Endothelial cell of umbilical vein (primary cell): ENCODE data around the gene HOXB7. TPM values are rescaled to one million over a fixed set of nuclear protein-coding genes. Genes with fewer than 3 reads are reported as not detected.

Experiments used
- BruUV-seq: library from RNA; stranded (reverse); fragments of 400-500 nt; replicated peaks from 2 replicates; lab custom pipeline; 2021; lab: Mats Ljungman, UMichigan
- CTCF ChIA-PET: fragments of 300-600, 350-600 bp; sonication (Branson Sonifier 250); formaldehyde crosslinking; loops from one replicate; lab custom pipeline; 2021; ENCODE audit warnings: antibody characterized with exemption, inconsistent platforms; lab: Charles Lee
- POLR2A ChIA-PET: fragments of 300-600, 350-600 bp; sonication (Branson Sonifier 250); formaldehyde crosslinking; loops from one replicate; lab custom pipeline; 2021; ENCODE audit warnings: antibody characterized with exemption, inconsistent platforms; lab: Charles Lee
- DNase-seq: peaks from one replicate; pipeline ENCODE4 v3.0.0-alpha.2; 2011; ENCODE audit warnings: low read depth, low spot score
- FAIRE-seq: peaks from 2 replicates; lab custom pipeline; 2011; peaks lifted over from hg19 to GRCh38; lab: Jason Lieb, UNC
- H2AFZ ChIP-seq: 2 replicates; pipeline ENCODE4 v1.6.0; 2012; ENCODE audit warnings: low read depth, low read length, control low read depth, inconsistent platforms
- H3K27ac ChIP-seq: 2 replicates; pipeline ENCODE4 v1.5.1; 2011; ENCODE audit warnings: low read depth, mild to moderate bottlenecking, control low read depth, low read length, moderate library complexity; ENCODE audit not compliant: insufficient read depth
- H3K27me3 ChIP-seq, 2 experiments: 2 replicates each; pipeline versions ENCODE4 v1.6.0 to v1.6.1; 2011; ENCODE audit warnings: low read length in 2 of 2, mixed read lengths in 1 of 2; ENCODE audit not compliant: control insufficient read depth in 2 of 2, insufficient read depth in 2 of 2
- H3K36me3 ChIP-seq, 2 experiments: 2 replicates in 1 of 2; 3 replicates in 1 of 2; pipeline ENCODE4 v1.5.1; 2011; ENCODE audit warnings: low read length in 2 of 2, mild to moderate bottlenecking in 1 of 2, moderate library complexity in 1 of 2; ENCODE audit not compliant: control insufficient read depth in 2 of 2, insufficient read depth in 2 of 2; ENCODE audit errors: extremely low read depth in 1 of 2
- H3K4me1 ChIP-seq: 3 replicates; pipeline ENCODE4 v1.5.1; 2011; ENCODE audit warnings: mild to moderate bottlenecking, low read length; ENCODE audit not compliant: control insufficient read depth, insufficient read depth; ENCODE audit errors: extremely low read depth
- H3K4me2 ChIP-seq: 2 replicates; pipeline ENCODE4 v1.6.1; 2011; ENCODE audit warnings: low read length, control low read depth, mixed read lengths; ENCODE audit not compliant: insufficient read depth
- H3K4me3 ChIP-seq, 3 experiments: fragments of 200-600 bp in 1 of 3; sonication (generic), shearing (Covaris generic) in 1 of 3; replicated peaks in 1 of 3; 2 replicates each; pipeline ENCODE4 v1.5.1; 2011 to 2016; ENCODE audit warnings: control low read depth in 3 of 3, low read length in 3 of 3, mild to moderate bottlenecking in 2 of 3, inconsistent platforms in 1 of 3, low read depth in 1 of 3, moderate library complexity in 1 of 3; ENCODE audit not compliant: insufficient read depth in 1 of 3
- H3K79me2 ChIP-seq: 2 replicates; pipeline ENCODE4 v1.6.0; 2012; ENCODE audit warnings: low read length, inconsistent platforms; ENCODE audit not compliant: control insufficient read depth, insufficient read depth
- H3K9ac ChIP-seq: replicated peaks from 2 replicates; pipeline ENCODE3; 2011; ENCODE audit warnings: low read length, control low read depth; ENCODE audit not compliant: insufficient read depth; ENCODE audit errors: extremely low read depth
- H3K9me1 ChIP-seq: replicated peaks from 3 replicates; pipeline ENCODE4 v1.6.0; 2011; ENCODE audit warnings: mild to moderate bottlenecking, low read length; ENCODE audit not compliant: control insufficient read depth, insufficient read depth; ENCODE audit errors: extremely low read depth
- H3K9me3 ChIP-seq: replicated peaks from 2 replicates; pipeline ENCODE4 v1.5.1; 2012; ENCODE audit warnings: low read length, inconsistent platforms; ENCODE audit not compliant: control insufficient read depth, insufficient read depth
- H4K20me1 ChIP-seq: replicated peaks from 2 replicates; pipeline ENCODE3; 2011; ENCODE audit warnings: mild to moderate bottlenecking, low read length; ENCODE audit not compliant: control insufficient read depth, insufficient read depth; ENCODE audit errors: extremely low read depth
- CTCF ChIP-seq, 2 donors: IDR thresholded peaks; 1 replicate in 1 of 2; 2 replicates in 1 of 2; pipeline ENCODE4 v1.5.1; 2011; ENCODE audit warnings: low read length in 2 of 2, mild to moderate bottlenecking in 2 of 2, moderate library complexity in 2 of 2, control low read depth in 1 of 2, inconsistent platforms in 1 of 2, low read depth in 1 of 2; ENCODE audit not compliant: insufficient read depth in 1 of 2; ENCODE audit errors: extremely low read depth in 1 of 2
- EZH2 ChIP-seq: IDR thresholded peaks from 2 replicates; pipeline ENCODE4 v1.6.1; 2012; ENCODE audit warnings: borderline replicate concordance, low read depth, mild to moderate bottlenecking, moderate library complexity, low read length, inconsistent platforms; ENCODE audit not compliant: severe bottlenecking
- FOS ChIP-seq: IDR thresholded peaks from 2 replicates; pipeline ENCODE4 v1.6.1; 2011; ENCODE audit warnings: mild to moderate bottlenecking, low read length, moderate library complexity, borderline replicate concordance; ENCODE audit not compliant: insufficient read depth
- GATA2 ChIP-seq: IDR thresholded peaks from 2 replicates; pipeline ENCODE4 v1.7.0; 2011; ENCODE audit warnings: low read depth, mild to moderate bottlenecking, moderate library complexity, mixed read lengths, low read length; ENCODE audit not compliant: insufficient read length, insufficient read depth
- JUN ChIP-seq: IDR thresholded peaks from 2 replicates; pipeline ENCODE4 v1.6.1; 2011; ENCODE audit warnings: borderline replicate concordance, low read depth; ENCODE audit not compliant: insufficient read length, insufficient read depth
- MYC ChIP-seq: IDR thresholded peaks from one replicate; pipeline ENCODE4 v1.6.1; 2011; ENCODE audit warnings: mild to moderate bottlenecking, low read depth, low read length
- POLR2A ChIP-seq: IDR thresholded peaks from 2 replicates; pipeline ENCODE4 v1.6.1; 2012; ENCODE audit warnings: low read depth, mild to moderate bottlenecking, control low read depth, low read length
- POLR2AphosphoS5 ChIP-seq: IDR thresholded peaks from 2 replicates; pipeline ENCODE4 v1.6.1; 2012; ENCODE audit warnings: low read depth, mild to moderate bottlenecking, control low read depth, low read length, moderate library complexity; ENCODE audit not compliant: insufficient read depth
- dilution Hi-C: fragments of 300-500 bp; cut with MboI; formaldehyde crosslinking; loops from one replicate; pipeline ENCODE4 v1.15.0; 2019; ENCODE audit warnings: low sequenced_read_pairs; ENCODE audit not compliant: extremely low pct_ligation_motif_present
- intact Hi-C: fragments of 100-400 bp; cut with micrococcal nuclease; formaldehyde crosslinking; loops from one replicate; pipeline ENCODE4 v1.10.0; 2022
- polyA plus RNA-seq, 4 experiments: library from polyadenylated mRNA; depleted of rRNA in 3 of 4; stranded (reverse) in 3 of 4; unstranded in 1 of 4; fragments of >200 nt; gene quantifications; 2 replicates each; pipeline versions ENCODE4 v1.2.1 to v1.2.3, GENCODE V29; 2011 to 2012; ENCODE audit warnings: missing spikeins in 1 of 4
- total RNA-seq: library from RNA; stranded (reverse); gene quantifications from 2 replicates; pipeline ENCODE4 v1.2.3, GENCODE V29; 2021
- TF ChIP-seq, protein P1 (sequence below): IDR thresholded peaks from 2 replicates; pipeline ENCODE4 v1.6.1; 2011; ENCODE audit not compliant: insufficient read depth, insufficient read length

Gene HOXB7
- total and polyA plus RNA-seq, 2 donors (not counting 3 experiments of a cell fraction or from before 2014, with no cell fraction given): 23.5 to 24.5 TPM

- dilution Hi-C loops: no loop called here
- intact Hi-C loops: no loop called here
- H3K4me2 ChIP-seq: no peak overlapping the region
- H4K20me1 ChIP-seq: no peaks in the 10 kb centered on the region
- H3K4me3 ChIP-seq: no peak overlapping the region
- peaks cover 75 to 87% of the 10 kb centered on the region in 2 experiments for H3K27me3 ChIP-seq
- ChIA-PET CTCF (interaction anchor here (1.9 kb wide), 2 partner anchors 13 to 240 kb away, joined by 4 to 5 read pairs; partner anchors contain the start of gene HOXB9), POLR2A (no interaction called here)
- no peaks in the 10 kb centered on the region for H3K36me3 ChIP-seq
- H3K79me2 ChIP-seq: no peaks in the 10 kb centered on the region
- H2AFZ ChIP-seq: no peak overlapping the region
- no peaks in the 10 kb centered on the region for H3K9me3 ChIP-seq
- no TSS peak for BruUV-seq
- no peak overlapping the region for H3K9ac ChIP-seq
- no peak for FAIRE-seq
- no peak for DNase-seq
- no peaks in the 10 kb centered on the region for H3K4me1 ChIP-seq
- H3K27ac ChIP-seq: no peak overlapping the region
- no peak for TF ChIP-seq FOS
- TF ChIP-seq, protein P1, sequence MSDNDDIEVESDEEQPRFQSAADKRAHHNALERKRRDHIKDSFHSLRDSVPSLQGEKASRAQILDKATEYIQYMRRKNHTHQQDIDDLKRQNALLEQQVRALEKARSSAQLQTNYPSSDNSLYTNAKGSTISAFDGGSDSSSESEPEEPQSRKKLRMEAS: no peak
- TF ChIP-seq POLR2AphosphoS5: no peak
- no peak for TF ChIP-seq MYC
- TF ChIP-seq JUN: no peak
- TF ChIP-seq POLR2A: no peak
- TF ChIP-seq EZH2: no peak
- no peak for TF ChIP-seq GATA2
- no peak for TF ChIP-seq CTCF (IDR thresholded peaks at IDR 0.05; ENCODE audit: extremely low read depth in 1 of 2, insufficient read depth in 1 of 2, low read depth in 1 of 2, low read length in 2 of 2)
- H3K9me1 ChIP-seq: no peaks in the 10 kb centered on the region
These were observed 28.3 kb upstream of the HOXB7 start for GRCh38 chr17:48639136-48639535.
